GM12878 (cell line): ENCODE data around the gene TMC2.

Source experiments
- BCL11A ChIP-seq: IDR thresholded peaks from 2 replicates; pipeline ENCODE4 v1.6.1; 2011; ENCODE audit warnings: low read depth, low read length
- EP300 ChIP-seq, 2 experiments: fragments of 150-350 bp in 1 of 2; IDR thresholded peaks; 2 replicates each; pipeline ENCODE4 v1.6.1; 2011 to 2012; ENCODE audit warnings: low read depth in 2 of 2, low read length in 2 of 2, borderline replicate concordance in 1 of 2, improper control_type of control experiment in 1 of 2, inconsistent platforms in 1 of 2; ENCODE audit not compliant: control insufficient read depth in 1 of 2
- EZH2 ChIP-seq: IDR thresholded peaks from 2 replicates; pipeline ENCODE4 v1.6.1; 2012; ENCODE audit warnings: low read depth, mild to moderate bottlenecking, control low read depth, inconsistent platforms, low read length, borderline replicate concordance; ENCODE audit not compliant: control insufficient read depth
- FOS ChIP-seq: IDR thresholded peaks from 3 replicates; pipeline ENCODE4 v1.6.1; 2011; ENCODE audit warnings: borderline replicate concordance; ENCODE audit not compliant: insufficient read length; ENCODE audit errors: extremely low read depth
- FOXM1 ChIP-seq: IDR thresholded peaks from 2 replicates; pipeline ENCODE4 v1.6.1; 2012; ENCODE audit warnings: low read depth, mild to moderate bottlenecking, inconsistent platforms, low read length, moderate library complexity
- NBN ChIP-seq: fragments of 450-650 bp; IDR thresholded peaks from 2 replicates; pipeline ENCODE4 v1.6.1; 2016
- PML ChIP-seq: IDR thresholded peaks from 2 replicates; pipeline ENCODE4 v1.6.1; 2012; ENCODE audit warnings: low read length, inconsistent platforms
- POLR2A ChIP-seq: IDR thresholded peaks from 2 replicates; pipeline ENCODE4 v1.6.1; 2011; ENCODE audit warnings: low read depth, mild to moderate bottlenecking, low read length
- PRDM15 ChIP-seq: fragments of 450-650 bp; formaldehyde crosslinking; IDR thresholded peaks from 2 replicates; pipeline ENCODE4 v1.4.0; 2020; ENCODE audit warnings: mild to moderate bottlenecking, moderate library complexity
- TBL1XR1 ChIP-seq: IDR thresholded peaks from 2 replicates; pipeline ENCODE4 v1.6.1; 2012; ENCODE audit warnings: low read depth, low read length, improper control_type of control experiment
- TF ChIP-seq, protein P1 (sequence below), 3 experiments: IDR thresholded peaks in 2 of 3; conservative IDR thresholded peaks in 1 of 3; 2 replicates each; pipeline ENCODE4 v1.5.1; 2011; ENCODE audit warnings: low read depth in 3 of 3, low read length in 3 of 3, mild to moderate bottlenecking in 3 of 3, control low read depth in 2 of 3, moderate library complexity in 2 of 3, inconsistent platforms in 1 of 3, mixed read lengths in 1 of 3; ENCODE audit not compliant: control insufficient read depth in 2 of 3, insufficient read depth in 1 of 3; ENCODE audit errors: extremely low read depth in 1 of 3
- TF ChIP-seq, protein P2 (sequence below): fragments of 150-350 bp; IDR thresholded peaks from 2 replicates; pipeline ENCODE4 v1.6.1; 2014; ENCODE audit warnings: mild to moderate bottlenecking, low read depth, low read length

GRCh38 chr20:2610326-2610725 is 74.0 kb downstream of the TMC2 start:
- TF ChIP-seq FOS (no peak), NBN (no peak), POLR2A (no peak), BCL11A (no peak), EZH2 (no peak), PRDM15 (CRISPR knock-in tag) (no peak), TBL1XR1 (no peak), EP300 (IDR thresholded peaks at IDR 0.05; ENCODE audit: borderline replicate concordance in 1 of 2, control insufficient read depth in 1 of 2, low read depth in 2 of 2, low read length in 2 of 2) (no peak), PML (no peak), FOXM1 (no peak)
- TF ChIP-seq, protein P1, sequence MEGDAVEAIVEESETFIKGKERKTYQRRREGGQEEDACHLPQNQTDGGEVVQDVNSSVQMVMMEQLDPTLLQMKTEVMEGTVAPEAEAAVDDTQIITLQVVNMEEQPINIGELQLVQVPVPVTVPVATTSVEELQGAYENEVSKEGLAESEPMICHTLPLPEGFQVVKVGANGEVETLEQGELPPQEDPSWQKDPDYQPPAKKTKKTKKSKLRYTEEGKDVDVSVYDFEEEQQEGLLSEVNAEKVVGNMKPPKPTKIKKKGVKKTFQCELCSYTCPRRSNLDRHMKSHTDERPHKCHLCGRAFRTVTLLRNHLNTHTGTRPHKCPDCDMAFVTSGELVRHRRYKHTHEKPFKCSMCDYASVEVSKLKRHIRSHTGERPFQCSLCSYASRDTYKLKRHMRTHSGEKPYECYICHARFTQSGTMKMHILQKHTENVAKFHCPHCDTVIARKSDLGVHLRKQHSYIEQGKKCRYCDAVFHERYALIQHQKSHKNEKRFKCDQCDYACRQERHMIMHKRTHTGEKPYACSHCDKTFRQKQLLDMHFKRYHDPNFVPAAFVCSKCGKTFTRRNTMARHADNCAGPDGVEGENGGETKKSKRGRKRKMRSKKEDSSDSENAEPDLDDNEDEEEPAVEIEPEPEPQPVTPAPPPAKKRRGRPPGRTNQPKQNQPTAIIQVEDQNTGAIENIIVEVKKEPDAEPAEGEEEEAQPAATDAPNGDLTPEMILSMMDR (IDR thresholded peaks at IDR 0.05 in 2 of 3, conservative IDR thresholded peaks at IDR 0.05 in 1 of 3; ENCODE audit: control insufficient read depth in 2 of 3, extremely low read depth in 1 of 3, insufficient read depth in 1 of 3, low read depth in 3 of 3, low read length in 3 of 3) = no peak
- TF ChIP-seq, protein P2, sequence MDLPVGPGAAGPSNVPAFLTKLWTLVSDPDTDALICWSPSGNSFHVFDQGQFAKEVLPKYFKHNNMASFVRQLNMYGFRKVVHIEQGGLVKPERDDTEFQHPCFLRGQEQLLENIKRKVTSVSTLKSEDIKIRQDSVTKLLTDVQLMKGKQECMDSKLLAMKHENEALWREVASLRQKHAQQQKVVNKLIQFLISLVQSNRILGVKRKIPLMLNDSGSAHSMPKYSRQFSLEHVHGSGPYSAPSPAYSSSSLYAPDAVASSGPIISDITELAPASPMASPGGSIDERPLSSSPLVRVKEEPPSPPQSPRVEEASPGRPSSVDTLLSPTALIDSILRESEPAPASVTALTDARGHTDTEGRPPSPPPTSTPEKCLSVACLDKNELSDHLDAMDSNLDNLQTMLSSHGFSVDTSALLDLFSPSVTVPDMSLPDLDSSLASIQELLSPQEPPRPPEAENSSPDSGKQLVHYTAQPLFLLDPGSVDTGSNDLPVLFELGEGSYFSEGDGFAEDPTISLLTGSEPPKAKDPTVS = no peak
